ENCODE measurements around the gene FGR.

Gene FGR

DNA sequence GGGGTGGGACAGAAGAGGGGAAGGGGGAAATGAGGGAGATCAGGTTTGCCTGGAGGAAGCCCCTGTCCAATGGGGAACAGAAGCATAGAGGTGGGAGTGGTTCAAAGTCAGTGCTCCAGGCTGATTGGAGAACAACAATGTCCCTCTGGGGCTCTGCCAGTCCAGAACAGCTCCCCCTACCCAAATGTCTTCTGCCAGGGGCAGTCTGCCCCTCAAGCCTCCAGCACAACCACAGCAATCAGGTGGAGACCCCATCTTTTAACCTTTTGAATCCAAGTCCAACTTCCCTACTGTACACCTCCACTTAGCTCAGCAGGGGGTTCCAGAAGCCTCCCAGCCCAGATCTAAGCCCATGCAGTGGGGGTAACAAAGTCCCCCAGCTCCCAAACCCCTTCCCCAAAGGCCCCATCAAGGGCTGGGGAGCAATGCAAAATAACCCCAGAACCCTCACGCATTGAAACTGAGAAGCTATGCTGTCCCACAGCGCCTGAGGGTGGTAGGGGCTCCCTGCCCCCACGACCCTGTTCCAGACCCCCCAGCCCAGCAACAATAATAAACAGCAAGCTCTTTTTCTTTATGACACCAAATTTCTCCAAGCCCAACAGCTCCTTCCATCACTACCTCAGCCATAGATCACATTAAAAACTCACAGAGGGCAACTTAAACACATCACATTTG lies 34.3 kb downstream of the FGR start:
- DNase-seq (ENCODE audit: low read depth) = no peak

DNA sequence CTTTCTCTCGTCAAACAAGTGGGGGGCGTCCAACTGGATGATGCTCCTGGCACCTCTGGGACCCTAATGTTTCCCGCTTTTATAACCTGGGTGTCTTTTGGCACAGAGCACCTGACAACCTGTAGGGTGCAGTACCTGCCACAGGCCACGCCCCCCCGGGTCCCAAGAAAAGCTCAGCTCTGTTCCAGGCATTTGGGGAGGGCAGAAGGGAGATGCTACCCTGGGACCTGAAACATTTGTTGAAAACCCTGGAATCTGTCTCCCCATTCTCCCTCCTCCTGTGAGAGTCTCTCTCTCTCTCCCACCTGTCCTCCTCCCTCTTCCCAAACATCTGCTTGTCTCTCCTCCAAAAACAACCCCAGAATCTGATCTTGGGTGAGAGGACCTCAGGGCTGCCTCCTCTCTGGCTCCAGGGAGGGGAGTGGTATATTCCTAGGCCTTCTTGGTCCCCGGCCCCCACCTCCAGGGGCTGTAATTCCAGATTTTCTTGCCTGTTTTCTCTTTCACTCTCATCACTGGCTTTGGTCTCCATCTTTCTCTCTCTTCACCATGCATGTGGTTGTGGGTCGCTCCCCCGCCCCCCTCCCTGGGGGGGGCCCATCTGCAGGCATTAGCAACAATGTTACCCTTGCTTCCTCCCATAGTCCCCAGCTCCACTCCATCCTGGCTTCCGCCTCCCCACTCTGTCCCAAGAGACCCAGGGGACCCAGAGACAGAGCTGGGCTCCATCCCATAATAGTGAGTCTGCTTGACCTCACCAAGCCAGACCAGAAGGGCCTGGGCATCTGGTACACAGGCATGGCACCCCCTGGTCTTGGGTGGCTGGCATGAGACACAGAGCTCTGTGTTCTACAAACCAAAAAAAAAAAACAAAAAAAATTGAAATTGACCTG lies 35.1 kb downstream of the FGR start:
- no peak for DNase-seq (ENCODE audit: low read depth)

DNA sequence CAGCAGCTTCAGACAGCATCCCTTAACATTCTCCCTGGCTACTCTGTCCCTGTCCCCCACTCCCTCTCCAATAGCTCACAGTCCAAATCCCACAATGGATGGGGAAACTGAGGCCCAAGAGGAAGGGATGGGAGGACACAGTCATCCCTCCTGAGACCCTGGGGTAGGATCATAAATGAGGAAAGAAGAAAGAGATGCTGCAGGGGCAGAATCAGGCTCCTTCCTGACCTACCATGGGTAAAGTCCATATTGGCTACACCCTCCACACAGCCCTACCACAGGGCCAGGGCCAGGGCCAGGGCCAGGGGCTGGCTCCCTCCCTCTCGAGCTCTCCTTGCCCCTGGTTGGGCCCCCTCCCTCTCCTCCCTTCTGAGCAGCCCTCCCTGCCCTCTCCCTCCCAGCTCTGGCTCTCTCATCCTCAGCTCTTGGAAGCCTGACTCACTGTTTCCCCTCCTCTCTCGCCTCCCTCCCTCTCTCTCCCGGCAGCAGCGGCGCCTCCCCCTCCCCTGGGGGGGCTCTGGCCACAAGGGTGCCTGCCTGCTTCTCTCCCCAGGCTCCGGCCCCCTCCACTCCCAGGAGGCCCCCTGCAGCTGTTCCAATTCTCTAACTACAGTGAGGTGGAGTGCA lies 36.0 kb downstream of the FGR start:
- no peak for DNase-seq (ENCODE audit: low read depth)

DNA sequence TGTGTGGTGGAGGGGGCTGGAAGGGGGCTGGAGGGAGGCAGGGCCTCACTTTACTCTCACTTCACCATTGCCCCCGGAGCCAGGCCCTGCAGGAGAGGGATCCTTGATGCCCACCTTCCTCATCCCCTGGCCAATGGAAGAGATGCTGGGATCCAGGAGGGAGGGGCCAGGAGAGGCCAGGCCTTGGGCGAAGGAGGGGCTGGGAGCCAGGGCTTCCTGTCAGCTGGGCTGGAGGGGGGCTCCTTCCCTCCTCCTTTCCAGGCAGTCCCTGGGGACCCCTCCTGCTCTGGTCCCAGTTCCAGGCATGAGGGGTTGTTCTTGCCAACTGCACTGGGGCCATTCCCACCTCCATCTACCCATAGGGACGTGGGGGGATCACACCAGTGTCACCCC lies 36.7 kb downstream of the FGR start:
- no peak for DNase-seq (ENCODE audit: low read depth)

DNA sequence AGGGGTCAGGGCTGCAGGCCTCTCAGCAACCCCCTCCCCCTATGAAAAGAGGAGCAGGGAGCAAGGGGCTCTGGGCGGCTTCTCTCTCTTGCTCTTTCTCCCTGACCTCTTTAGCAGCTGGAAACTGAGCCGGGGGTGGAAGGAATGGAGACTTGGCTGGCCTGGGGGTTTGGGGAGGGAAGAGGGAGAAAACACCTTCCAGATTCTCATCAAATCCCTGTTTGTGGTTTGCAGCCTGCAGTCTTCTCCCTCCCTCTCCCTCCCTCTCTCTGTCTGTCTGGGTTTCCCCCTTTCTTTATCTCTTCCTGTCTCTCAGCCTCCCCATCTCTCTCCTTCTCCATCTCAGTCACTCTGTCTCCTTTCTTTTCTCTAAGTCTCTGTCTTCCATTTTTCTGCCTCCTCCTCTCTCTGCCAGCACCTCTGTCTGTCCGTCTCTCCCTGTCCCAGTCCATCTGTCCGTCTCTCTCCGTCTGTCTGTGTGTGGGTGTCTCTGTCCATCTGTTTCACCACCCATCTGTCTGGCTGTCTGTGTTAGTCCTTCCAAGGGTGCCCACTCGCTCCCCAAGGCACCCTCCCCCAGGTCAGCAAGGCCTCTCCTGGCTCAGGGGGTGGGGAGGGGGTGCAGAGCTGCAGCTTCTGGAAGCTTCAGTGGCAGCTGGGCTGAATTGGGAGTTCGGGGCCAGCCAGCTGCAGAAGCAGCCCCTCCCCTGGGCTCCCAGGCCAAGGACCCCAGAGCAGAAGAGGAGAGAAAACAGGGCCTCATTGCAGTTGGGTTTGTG lies 37.3 kb downstream of the FGR start:
- no peak for DNase-seq (ENCODE audit: low read depth)

DNA sequence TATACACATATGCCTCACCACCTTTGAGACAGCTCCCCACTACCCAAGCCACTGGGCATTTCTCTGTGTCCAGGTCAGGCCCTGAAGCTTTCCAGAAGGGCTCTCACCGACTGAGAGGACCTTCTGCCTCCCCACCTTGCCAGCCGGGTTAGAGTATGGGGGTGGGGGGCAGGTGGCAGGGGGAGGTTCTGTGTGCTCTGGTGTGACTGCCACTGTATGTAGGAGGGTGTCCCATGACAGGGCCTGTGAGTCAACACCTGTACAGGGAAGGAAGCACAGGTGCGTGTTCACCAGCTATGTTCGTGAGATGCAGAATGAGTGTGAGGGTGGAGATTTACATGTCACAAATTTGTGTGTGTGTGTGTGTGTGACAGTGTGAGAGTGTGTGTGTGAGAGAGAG lies 38.0 kb downstream of the FGR start:
- no peak for DNase-seq (ENCODE audit: low read depth)

DNA sequence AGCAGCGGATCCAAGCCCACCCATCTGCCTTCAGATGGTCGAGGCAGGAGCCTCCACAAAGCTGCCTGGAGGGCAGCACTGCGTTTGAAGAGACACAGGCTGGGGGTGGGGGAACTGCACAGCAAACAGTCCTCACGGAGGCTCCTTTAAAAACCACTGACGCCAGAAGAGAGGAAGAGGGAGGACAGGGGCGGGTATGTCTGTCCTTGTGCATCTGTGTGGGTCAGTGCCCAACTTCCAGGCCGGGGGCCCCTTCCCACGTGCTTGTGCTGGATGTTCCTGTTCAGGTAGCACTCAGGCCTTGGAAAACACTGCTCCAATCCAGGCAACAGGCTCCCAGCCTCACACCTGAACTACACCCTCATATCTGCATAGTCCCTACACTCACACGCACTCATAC lies 38.7 kb downstream of the FGR start:
- no peak for DNase-seq (ENCODE audit: low read depth)

DNA sequence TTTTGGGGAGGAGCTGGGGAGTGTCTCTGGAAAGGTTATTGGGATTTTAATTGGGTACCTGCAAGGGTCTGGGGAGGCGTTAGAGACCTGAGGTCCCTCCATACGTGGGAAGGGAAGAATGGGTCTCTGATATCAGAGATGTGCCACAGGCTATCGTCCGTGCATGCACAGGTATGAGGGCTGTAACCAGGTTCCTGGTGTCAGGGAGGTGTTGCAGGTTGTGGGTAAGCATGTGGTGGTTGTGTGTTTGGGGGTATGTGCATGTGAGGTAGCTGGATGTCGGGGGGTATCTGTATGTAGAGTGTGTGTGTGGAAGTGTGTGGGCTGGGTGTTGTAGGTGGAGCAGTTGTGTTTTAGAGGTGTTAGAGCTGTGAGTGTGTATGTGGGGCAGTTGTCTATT lies 39.4 kb downstream of the FGR start:
- DNase-seq (ENCODE audit: low read depth) = no peak

DNA sequence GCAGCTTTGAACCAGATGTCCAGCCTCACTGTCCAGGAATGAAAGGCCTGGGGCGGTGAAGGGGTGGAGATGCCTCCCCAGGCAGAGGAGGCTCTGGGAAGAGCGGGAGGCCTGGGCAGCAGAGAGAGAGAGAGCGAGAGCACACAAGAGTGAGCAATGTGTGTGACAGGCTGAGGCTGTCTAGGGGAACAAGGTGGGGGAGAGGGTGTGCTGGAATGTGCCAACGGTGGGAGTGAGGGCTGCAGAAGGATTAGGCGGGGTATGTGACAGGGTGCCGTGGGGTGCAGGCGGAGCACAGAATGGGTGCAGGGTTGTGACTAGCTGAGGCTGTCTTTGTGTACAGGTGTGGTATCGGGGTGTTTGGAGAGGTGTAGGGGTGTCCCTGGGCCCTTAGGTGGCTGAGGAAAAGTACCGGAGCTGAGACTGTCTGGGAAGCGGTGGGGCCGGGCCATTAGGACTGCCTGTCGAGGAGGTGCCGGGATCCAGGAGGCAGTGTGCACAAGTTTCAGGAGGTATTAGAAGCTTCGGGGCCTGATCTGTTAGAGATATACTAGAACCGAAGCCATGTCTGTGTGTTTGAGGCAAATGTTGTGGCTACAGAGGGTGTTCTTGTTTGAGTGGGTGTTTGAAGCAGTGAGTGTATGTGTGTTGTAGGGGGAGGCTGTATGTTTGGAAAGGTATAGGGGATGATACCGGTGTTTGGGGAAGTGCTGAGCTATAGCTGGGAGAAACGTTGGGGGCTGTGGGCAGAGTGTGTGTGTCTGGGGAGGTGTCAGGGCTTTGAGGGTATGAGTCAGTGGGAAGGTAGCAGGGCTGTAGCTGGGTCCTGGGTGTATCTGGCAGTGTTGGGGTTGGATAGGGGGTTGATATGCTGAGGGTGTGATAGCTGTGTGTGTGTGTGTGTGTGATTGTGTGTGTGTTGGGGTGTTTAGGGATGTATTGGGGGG lies 40.1 kb downstream of the FGR start:
- DNase-seq (ENCODE audit: low read depth) = no peak

DNA sequence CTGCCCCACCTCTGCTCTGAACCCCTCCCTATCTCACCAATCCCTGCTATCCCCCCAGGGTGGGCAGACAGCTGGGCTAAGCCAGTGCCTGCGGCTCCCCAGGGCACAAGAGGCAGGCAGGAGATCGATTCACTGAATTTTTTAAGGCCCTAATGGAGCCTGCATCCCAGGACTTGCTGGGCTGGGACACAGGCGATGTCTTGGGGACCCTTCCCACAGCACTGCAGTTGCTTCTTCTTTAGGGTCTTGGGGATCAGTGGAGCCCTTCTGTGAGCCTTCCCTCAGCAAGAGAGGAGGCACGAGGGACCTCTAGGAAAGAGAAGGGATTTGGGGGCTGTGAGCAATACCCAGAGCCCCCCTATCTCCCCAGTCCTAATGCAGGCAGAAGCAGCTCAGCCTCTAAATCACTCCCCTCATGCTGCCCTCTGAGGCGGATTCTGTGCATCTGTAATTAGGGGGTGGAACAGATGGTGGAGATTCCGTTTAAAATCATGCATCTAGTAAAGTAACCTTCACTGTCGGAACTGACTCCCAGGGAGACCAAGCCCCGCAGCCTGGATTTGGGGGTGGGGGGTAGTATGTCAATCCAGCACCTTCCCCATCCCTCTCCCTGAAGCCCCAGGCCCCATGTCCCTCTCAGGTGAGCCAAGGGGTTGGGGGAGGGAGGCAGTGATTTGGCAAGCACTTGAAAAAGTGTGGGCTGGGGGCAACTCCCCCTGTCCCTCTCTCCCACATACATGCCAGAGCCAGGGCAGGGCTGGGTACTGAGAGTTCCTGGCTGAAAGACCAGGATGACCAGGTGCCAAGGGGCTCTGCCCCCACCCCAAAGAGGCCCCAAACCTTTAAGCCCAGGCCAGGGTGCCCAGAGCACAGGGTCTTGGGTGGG lies 41.1 kb downstream of the FGR start:
- no peak for DNase-seq (ENCODE audit: low read depth)

DNA sequence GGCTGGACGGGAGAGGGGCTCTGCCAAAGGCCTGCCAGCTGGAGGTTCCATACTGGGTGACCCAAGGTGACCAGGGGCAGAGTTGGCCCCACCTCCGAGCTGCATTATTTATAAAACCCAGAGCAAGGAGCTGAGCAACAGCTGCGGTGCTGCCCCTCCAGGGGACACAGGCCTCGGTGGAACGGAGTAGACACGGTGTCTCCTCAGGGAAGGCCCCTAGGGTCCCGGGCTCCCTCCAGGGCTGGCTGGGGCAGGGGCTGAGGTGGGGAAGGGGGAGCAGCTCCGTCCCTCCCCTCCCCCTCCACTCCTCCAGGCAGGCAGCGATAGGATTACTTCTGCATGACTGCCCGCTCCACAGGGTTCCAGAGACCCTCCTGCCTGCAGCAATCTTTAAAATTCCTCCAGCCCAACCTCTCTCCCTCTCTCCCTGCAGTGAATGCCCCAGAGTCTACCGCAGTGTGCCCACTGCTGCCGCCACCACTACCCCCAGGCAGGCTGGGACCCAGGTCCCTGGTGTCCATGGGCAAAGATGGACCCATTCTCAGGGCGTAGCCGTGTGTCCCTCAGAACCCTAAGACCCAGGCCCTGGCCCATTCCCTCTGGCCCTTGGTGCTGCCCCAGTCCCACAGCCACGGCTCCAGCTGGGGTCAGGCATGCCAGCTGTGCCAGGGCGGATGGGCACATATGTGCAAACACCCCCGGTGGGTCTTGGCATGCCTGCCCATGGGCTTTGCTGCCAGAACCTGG lies 41.9 kb downstream of the FGR start:
- DNase-seq (ENCODE audit: low read depth) = no peak

DNA sequence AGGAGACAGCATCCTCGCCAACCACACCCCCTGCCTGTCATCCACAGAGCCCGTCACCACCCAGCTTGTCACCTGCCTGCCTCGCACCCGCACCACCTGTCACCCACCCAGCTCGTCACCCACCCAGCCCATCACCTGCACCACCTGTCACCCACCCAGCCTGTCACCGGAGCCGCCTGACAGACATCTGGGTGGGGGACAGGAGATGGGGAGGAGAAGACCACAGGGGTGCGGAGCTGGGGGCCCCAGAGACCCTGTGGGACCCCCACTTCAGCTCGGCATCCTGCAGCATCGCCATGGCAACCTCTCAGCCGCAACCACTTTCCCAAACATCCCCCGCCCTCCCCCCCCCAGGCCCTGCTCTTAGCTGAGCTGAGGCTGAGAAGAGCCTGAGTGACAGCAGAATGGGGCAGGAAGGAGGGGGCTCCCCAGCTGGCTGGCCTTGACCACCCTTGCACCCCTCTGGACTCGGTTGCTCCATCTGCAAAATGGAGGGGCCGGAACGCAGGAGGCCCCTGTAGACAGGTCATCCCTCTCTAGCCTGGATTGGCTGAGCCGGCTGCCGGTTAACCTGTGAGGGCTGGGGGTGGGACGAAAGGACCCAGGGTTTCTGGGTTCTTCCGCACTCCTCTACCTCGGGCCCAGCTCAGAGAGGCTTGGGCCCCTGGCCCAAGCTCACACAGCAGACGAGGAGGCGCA lies 42.6 kb downstream of the FGR start:
- no peak for DNase-seq (ENCODE audit: low read depth)

DNA sequence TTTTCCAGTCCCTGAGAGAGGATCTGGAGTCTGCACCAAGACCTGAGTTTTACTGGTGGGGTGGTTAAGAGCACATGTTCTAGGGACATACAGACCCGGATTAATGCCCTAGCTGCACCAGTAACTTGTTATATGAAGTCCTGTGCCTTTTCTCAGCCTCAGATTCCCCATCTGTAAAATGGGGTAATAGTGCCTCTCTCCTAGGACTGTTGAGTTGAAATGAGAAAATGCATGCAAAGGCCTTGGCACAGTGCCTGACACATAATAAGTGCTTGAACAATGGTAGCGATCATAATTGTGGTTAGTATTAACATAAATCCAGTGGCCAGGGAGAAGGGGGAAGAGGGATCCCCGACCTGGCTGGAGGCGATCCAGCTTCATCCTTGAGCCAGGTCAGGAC lies 43.4 kb downstream of the FGR start:
- DNase-seq (ENCODE audit: low read depth) = no peak

DNA sequence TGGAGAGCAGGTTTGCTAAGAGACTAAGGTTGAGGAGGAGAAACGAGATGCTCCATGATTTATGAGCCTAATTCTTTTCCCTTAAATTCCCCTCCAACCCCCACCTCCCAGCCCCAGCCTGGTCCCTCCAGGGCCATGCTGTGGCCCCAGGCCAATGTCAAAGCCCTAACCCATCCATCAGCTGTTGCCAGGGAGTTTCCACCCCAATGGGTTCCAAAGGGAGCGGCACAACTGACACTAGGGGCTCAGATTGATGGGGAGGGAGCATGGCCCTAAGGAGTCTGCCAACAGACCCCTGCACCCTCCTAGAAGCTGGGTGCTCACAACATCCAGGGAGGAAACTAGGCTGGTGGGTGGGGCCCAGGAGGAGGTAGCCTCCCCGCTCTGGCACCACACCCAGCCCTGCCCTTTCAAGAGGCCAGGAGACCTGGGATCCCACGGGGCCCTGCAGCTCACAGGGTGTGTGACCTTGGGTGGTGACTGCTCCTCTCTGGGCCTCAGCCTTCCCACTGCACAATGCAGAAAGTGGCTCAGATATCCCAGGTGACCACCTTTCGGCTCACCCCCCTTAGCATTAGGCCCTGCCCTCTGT lies 44.0 kb downstream of the FGR start:
- no peak for DNase-seq (ENCODE audit: low read depth)

DNA sequence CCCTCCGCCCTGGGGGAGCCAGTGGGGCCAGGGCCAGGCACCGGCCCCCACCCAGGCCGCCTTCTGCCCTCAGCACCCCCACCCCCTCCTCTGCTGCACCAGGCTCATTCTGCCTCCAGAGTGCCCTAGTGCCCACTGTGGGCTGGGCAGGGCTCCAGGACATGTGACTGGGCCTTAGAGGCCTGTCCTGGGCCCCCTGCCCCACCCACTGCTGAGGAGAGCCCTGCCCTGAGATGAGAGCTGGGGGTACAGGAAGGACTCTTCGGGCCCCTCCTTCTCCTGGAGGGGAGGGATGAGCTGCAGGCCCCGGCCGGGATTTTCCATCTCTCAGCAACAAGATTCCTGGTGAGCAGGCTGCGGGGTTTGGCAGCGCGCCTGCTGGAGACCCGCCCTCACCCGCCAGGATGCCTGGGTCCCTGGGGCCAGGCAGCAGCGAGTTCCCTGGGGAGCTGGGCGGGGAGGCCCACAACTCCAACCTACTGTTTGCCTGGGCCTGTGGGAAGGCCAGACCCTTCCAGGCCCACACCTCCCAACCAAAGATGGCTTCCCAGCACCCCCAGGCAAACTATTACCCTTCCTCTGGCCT lies 45.1 kb downstream of the FGR start:
- DNase-seq (ENCODE audit: low read depth) = no peak

DNA sequence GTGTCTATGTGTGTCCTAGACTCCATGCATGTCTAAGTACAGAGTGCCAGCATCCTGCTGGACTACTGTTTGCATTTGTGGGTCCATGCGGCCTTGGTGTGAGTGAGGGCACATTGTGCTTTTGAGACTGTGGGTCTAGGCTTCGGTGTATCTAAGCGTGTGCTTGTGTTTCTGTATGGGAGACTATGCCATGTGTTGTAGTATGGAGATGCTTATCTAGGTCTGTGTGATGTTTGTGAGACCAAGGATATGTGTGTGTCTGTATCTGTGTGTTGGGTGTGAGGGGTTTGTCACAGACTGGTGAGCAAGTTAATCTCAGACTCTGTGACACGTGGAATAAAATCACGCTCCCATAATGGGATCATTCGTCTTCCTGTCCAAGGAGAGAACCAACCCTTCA lies 45.5 kb downstream of the FGR start:
- no peak for DNase-seq (ENCODE audit: low read depth)

DNA sequence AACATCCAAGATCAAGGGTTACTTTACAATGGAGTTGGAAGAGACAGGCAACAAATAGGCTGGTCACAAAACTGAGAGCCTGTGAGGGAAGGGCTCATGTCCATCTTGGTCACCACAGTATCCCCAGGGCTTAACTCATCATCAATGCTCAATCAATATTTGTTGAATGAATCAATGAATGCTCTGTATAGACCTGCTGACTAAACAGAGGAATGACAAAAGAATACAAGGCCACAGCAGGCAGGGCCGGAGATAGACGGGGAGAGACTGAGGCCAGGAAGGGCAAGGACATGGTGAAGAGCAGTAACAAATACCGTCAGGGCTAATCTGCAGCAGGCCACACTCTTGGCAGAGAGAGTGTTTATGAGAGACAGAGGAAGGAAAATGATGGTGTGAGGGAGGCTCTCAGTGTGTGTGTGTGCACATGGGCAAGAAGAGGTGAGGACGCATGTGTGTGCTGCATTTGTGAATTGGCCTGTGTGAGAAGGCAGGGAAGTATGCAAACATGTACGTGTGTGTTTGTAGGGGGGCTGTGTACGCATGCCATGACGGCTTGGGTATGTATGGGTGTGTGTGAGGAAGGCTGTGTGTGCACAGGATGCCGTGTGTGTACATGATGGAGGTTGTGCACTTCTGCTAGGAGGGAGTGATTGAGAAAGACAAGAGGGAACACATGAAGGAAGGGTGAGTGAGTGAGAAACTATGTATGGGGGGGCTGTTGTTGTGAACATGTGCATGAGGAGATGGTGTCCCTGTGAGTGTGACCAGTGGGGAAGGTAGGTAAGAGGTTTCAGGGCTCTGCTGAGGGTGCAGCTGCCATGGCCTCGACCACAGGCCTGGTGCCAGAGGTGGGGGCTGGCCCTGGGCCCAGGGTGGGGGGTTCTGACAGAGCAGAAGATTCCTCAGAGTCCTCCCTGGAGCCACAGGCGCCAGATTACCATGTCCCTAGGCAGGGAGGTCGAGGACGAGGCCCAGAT lies 46.4 kb downstream of the FGR start:
- no peak for DNase-seq (ENCODE audit: low read depth)

All from GM04503 (cell line).